Measurements from ENCODE around the gene VDAC1. TPM values are rescaled to one million over a fixed set of nuclear protein-coding genes. Genes with fewer than 3 reads are reported as not detected.

Gene VDAC1
- total and polyA plus RNA-seq, 2 of the 8 experiments (the other 6 are each of a cell fraction or from before 2014, with no cell fraction given) = 111 to 301 TPM

DNA sequence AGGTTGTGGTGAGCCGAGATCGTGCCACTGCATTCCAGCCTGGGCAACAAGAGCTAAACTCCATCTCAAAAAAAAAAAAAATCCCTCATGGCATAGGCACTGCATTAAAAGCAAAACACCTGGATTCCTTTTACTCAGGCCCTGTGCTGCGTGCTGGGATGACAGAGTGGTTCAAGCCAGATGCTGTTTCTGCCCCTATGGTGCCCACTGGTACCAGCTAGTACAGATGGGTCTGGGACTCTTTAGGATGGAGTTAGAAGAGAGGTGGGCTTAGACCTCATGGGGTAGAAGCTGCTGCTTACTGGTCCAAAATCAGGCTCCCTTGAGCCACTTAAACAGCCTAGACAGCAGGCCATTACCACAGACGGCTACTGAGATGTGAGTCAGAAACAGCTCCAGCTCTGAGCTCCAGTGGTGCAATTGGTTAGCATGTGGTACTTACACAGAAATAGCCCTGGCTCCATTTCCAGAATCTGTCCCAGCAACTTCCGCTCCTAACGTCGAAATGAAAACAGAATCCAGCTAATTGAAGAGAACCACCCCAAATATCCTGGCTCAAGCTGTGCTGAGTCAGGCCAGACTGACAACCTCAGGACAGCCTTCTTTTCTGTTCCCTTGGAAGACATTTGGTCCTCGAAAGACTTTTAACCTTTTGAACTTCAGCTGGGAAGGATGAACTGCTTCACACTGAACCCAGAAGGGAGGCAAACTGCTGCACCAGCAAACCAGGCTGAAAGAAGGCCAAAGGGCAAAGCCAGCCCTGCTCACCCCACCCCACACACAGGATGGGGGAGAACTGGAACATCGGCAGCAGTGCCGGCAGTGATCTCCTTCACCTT, 51.8 kb downstream of the VDAC1 start:
- no peak overlapping the region for H2AFZ ChIP-seq (ENCODE audit: low read length)
- TF ChIP-seq, protein P1, sequence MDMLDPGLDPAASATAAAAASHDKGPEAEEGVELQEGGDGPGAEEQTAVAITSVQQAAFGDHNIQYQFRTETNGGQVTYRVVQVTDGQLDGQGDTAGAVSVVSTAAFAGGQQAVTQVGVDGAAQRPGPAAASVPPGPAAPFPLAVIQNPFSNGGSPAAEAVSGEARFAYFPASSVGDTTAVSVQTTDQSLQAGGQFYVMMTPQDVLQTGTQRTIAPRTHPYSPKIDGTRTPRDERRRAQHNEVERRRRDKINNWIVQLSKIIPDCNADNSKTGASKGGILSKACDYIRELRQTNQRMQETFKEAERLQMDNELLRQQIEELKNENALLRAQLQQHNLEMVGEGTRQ (IDR thresholded peaks at IDR 0.05; ENCODE audit: low read length) = no peak
- POLR2A ChIA-PET (ENCODE audit: partially characterized antibody) = interaction anchor here (1.6 to 1.7 kb wide), 2 partner anchors 9 to 17 kb away, joined by 4 to 6 read pairs; no protein-coding TSS in a partner anchor

More for the DNA sequence above, 51.8 kb downstream of the VDAC1 start:
- no peak overlapping the region for H2AK5ac ChIP-seq (ENCODE audit: low read depth, low read length)
- no peak for DNase-seq (ENCODE audit: low read depth in 1 of 2, low spot score in 2 of 2)
- no peak overlapping the region for H3K23ac ChIP-seq (ENCODE audit: insufficient read length)
- H2BK20ac ChIP-seq (ENCODE audit: low read length) = no peak overlapping the region
- no peak overlapping the region for H3K4ac ChIP-seq (replicated peaks; ENCODE audit: insufficient read length, low read depth, low read length)
- H2BK12ac ChIP-seq (ENCODE audit: low read depth, low read length) = no peak overlapping the region
- H4K5ac ChIP-seq (ENCODE audit: insufficient read length, low read depth, low read length) = no peak overlapping the region
- H3K4me3 ChIP-seq (ENCODE audit: extremely low read depth in 1 of 4, insufficient read depth in 2 of 4, low read depth in 3 of 4, low read length in 4 of 4) = no peak overlapping the region
- no peaks in the 10 kb centered on the region for H3K79me2 ChIP-seq (ENCODE audit: control insufficient read depth in 1 of 2, insufficient read depth in 2 of 2, low read length in 2 of 2)
- H3K79me1 ChIP-seq (ENCODE audit: low read depth, low read length) = no peaks in the 10 kb centered on the region
- no peak overlapping the region for H3K4me2 ChIP-seq (ENCODE audit: insufficient read depth in 1 of 2, low read depth in 2 of 2, low read length in 2 of 2)
- H3K9me3 ChIP-seq (ENCODE audit: insufficient read depth in 2 of 2, low read depth in 1 of 2, low read length in 1 of 2) = no peaks in the 10 kb centered on the region
- H3K14ac ChIP-seq (ENCODE audit: insufficient read length) = no peak overlapping the region
- H4K20me1 ChIP-seq (replicated peaks in 1 of 2; ENCODE audit: control insufficient read depth in 1 of 2, insufficient read depth in 2 of 2, low read length in 2 of 2) = peaks cover 0 to 4% of the 10 kb centered on the region in 2 experiments
- H3K4me1 ChIP-seq (replicated peaks in 1 of 4; ENCODE audit: control insufficient read depth in 3 of 4, insufficient read depth in 4 of 4, low read length in 3 of 4) = no peaks in the 10 kb centered on the region; a peak in 1 of 7 replicates
- no peak overlapping the region for H3K18ac ChIP-seq (ENCODE audit: extremely low read depth, low read length)
- H4K8ac ChIP-seq (ENCODE audit: extremely low read depth, insufficient read depth, low read length) = no peak overlapping the region
- no peak overlapping the region for H3K27ac ChIP-seq (ENCODE audit: low read depth, low read length)
- no peak for FAIRE-seq
- H3K56ac ChIP-seq (replicated peaks; ENCODE audit: insufficient read length, low read depth, low read length) = no peak overlapping the region
- CTCF ChIA-PET (ENCODE audit: partially characterized antibody) = interaction anchor here (0.7 to 1.6 kb wide), 9 partner anchors 8 to 531 kb away, joined by 3 to 12 read pairs (median 3); no protein-coding TSS in a partner anchor
- peaks cover 0 to 16% (median 6%) of the 10 kb centered on the region in 4 experiments; a peak in 6 of 8 replicates for H3K36me3 ChIP-seq (ENCODE audit: control insufficient read depth in 2 of 4, insufficient read depth in 4 of 4, low read length in 3 of 4)
- H2BK15ac ChIP-seq (ENCODE audit: low read length) = no peak overlapping the region
- 88% methylated on average over 10 of the region's 10 CpGs; no CpG with 5 or more reads in 1 of the 2 experiments for WGBS, 2 experiments (ENCODE audit: extremely low coverage in 1 of 2, insufficient coverage in 1 of 2, insufficient read length in 1 of 2, insufficient replicate concordance in 2 of 2, low coverage in 1 of 2, low lambda C conversion rate in 2 of 2, missing lambda C conversion rate in 1 of 2)
- H4K91ac ChIP-seq (replicated peaks; ENCODE audit: insufficient read length, low read length) = no peak overlapping the region
- no peak overlapping the region for H2BK120ac ChIP-seq (replicated peaks; ENCODE audit: low read depth, low read length)
- H2BK5ac ChIP-seq (ENCODE audit: low read depth, low read length) = no peak overlapping the region
- no peaks in the 10 kb centered on the region for H3K23me2 ChIP-seq (ENCODE audit: low read depth, low read length)
- H3K27me3 ChIP-seq (replicated peaks in 1 of 4; ENCODE audit: control insufficient read depth in 3 of 4, extremely low read depth in 1 of 4, insufficient read depth in 3 of 4, low read length in 3 of 4) = no peaks in the 10 kb centered on the region
- H3K9ac ChIP-seq (replicated peaks in 1 of 4; ENCODE audit: extremely low read depth in 1 of 4, low read depth in 3 of 4, low read length in 3 of 4) = no peak overlapping the region

Data from H1 (cell line).